ENCODE results near the gene SDR9C7.
"Not testable (repeated sequence)": the region's sequence is repeated elsewhere in the genome, so short reads cannot be mapped to it uniquely, and the experiment has no call there.

SDR9C7 gene

DNA sequence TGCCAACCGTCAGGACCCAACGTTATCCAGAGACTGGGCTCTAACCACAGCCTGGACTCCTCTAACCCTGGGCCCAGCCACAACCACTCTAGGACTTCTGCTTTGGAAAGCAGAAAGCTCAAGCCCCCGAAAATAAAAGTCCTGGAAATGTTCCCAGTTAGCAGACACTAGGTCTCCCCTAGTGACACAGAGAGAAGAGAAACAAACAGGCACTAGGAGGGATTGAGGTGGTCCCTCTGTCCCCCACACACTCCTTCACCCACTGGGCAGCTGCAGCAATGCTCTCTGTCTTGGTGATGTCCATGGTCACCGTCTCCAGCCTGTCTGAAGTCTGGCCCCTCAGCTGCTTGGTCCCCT lies 6.7 kb upstream of the SDR9C7 start:
- not testable (repeated sequence) for H3K4me1 ChIP-seq (ENCODE audit: insufficient read depth, low read length); H3K36me3 ChIP-seq (ENCODE audit: insufficient read depth, low read length); H3K9me3 ChIP-seq (ENCODE audit: control insufficient read depth, insufficient read depth, low read length); H3K9ac ChIP-seq (ENCODE audit: low read depth, low read length)

GRCh38 chr12:56935752-56936151 lies 1.5 kb upstream of the SDR9C7 start:
- H3K4me1 ChIP-seq (ENCODE audit: insufficient read depth, low read length): peaks cover 7% of the 10 kb centered on the region; the same call in 1 of the 2 replicates

DNA sequence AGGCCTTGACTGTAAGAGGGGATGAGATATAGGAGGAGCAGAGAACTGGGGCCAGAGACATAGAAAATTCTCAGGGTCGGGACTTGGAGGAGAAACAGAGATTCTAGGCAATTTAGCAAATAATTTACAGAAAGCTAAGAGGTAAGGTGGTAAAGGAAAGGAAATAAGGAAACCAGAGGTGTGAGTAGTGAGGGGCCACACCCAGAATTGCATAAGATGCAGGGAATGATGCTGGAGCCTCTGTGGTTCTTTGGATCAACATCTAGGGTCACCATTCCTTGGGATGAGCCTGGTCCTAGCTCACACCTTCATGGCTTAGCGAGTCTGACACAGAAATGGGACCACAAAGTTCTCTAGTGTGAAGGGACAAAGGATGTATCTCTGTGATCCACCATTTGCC lies 949 bp upstream of the SDR9C7 start:
- Histone ChIP-seq H3K4me1 (ENCODE audit: insufficient read depth, low read length) (peaks cover 7% of the 10 kb centered on the region; the same call in 1 of the 2 replicates), H3K9ac (ENCODE audit: low read depth, low read length) (no peak overlapping the region), H3K36me3 (ENCODE audit: insufficient read depth, low read length) (no peaks in the 10 kb centered on the region), H3K9me3 (ENCODE audit: control insufficient read depth, insufficient read depth, low read length) (no peaks in the 10 kb centered on the region)

More at GRCh38 chr12:56935752-56936151, 1.5 kb upstream of the SDR9C7 start:
- Histone ChIP-seq H3K36me3 (ENCODE audit: insufficient read depth, low read length) (no peaks in the 10 kb centered on the region), H3K9ac (ENCODE audit: low read depth, low read length) (no peak overlapping the region), H3K9me3 (ENCODE audit: control insufficient read depth, insufficient read depth, low read length) (no peaks in the 10 kb centered on the region)

GRCh38 chr12:56932867-56933266 lies 1.3 kb downstream of the SDR9C7 start:
- H3K36me3 ChIP-seq (ENCODE audit: insufficient read depth, low read length): no peaks in the 10 kb centered on the region
- H3K4me1 ChIP-seq (ENCODE audit: insufficient read depth, low read length): peaks cover 7% of the 10 kb centered on the region; the same call in 1 of the 2 replicates
- no peaks in the 10 kb centered on the region for H3K9me3 ChIP-seq (ENCODE audit: control insufficient read depth, insufficient read depth, low read length)
- no peak overlapping the region for H3K9ac ChIP-seq (ENCODE audit: low read depth, low read length)

- Histone ChIP-seq H3K4me1 (ENCODE audit: insufficient read depth, low read length) (peaks cover 7% of the 10 kb centered on the region; the same call in 1 of the 2 replicates), H3K9me3 (ENCODE audit: control insufficient read depth, insufficient read depth, low read length) (no peaks in the 10 kb centered on the region), H3K36me3 (ENCODE audit: insufficient read depth, low read length) (no peaks in the 10 kb centered on the region), H3K9ac (ENCODE audit: low read depth, low read length) (no peak overlapping the region)
Measured at GRCh38 chr12:56932146-56932545, 2.1 kb downstream of the SDR9C7 start.

- no peaks in the 10 kb centered on the region for H3K9me3 ChIP-seq (ENCODE audit: control insufficient read depth, insufficient read depth, low read length)
- no peak overlapping the region for H3K9ac ChIP-seq (ENCODE audit: low read depth, low read length)
- H3K36me3 ChIP-seq (ENCODE audit: insufficient read depth, low read length): no peaks in the 10 kb centered on the region
- H3K4me1 ChIP-seq (ENCODE audit: insufficient read depth, low read length): peaks cover 7% of the 10 kb centered on the region; the same call in 1 of the 2 replicates
Measured at GRCh38 chr12:56931474-56931978, 2.7 kb downstream of the SDR9C7 start.

- no peaks in the 10 kb centered on the region for H3K36me3 ChIP-seq (ENCODE audit: insufficient read depth, low read length)
- peaks cover 7% of the 10 kb centered on the region; the same call in 1 of the 2 replicates for H3K4me1 ChIP-seq (ENCODE audit: insufficient read depth, low read length)
- no peaks in the 10 kb centered on the region for H3K9me3 ChIP-seq (ENCODE audit: control insufficient read depth, insufficient read depth, low read length)
- no peak overlapping the region for H3K9ac ChIP-seq (ENCODE audit: low read depth, low read length)
Measured at GRCh38 chr12:56930241-56930640, 4.0 kb downstream of the SDR9C7 start.

- H3K9me3 ChIP-seq (ENCODE audit: control insufficient read depth, insufficient read depth, low read length): no peaks in the 10 kb centered on the region
- no peaks in the 10 kb centered on the region for H3K36me3 ChIP-seq (ENCODE audit: insufficient read depth, low read length)
- H3K9ac ChIP-seq (ENCODE audit: low read depth, low read length): no peak overlapping the region
- peaks cover 7% of the 10 kb centered on the region; the same call in 1 of the 2 replicates for H3K4me1 ChIP-seq (ENCODE audit: insufficient read depth, low read length)
Measured at GRCh38 chr12:56929780-56930179, 4.4 kb downstream of the SDR9C7 start.

- Histone ChIP-seq H3K9me3 (ENCODE audit: control insufficient read depth, insufficient read depth, low read length) (no peaks in the 10 kb centered on the region), H3K9ac (ENCODE audit: low read depth, low read length) (no peak overlapping the region), H3K36me3 (ENCODE audit: insufficient read depth, low read length) (no peaks in the 10 kb centered on the region), H3K4me1 (ENCODE audit: insufficient read depth, low read length) (peaks cover 7% of the 10 kb centered on the region; the same call in 1 of the 2 replicates)
Measured at GRCh38 chr12:56928262-56928661, 5.9 kb downstream of the SDR9C7 start.

- Histone ChIP-seq H3K4me1 (ENCODE audit: insufficient read depth, low read length) (peaks cover 7% of the 10 kb centered on the region; the same call in 1 of the 2 replicates), H3K36me3 (ENCODE audit: insufficient read depth, low read length) (no peaks in the 10 kb centered on the region), H3K9me3 (ENCODE audit: control insufficient read depth, insufficient read depth, low read length) (no peaks in the 10 kb centered on the region), H3K9ac (ENCODE audit: low read depth, low read length) (no peak overlapping the region)
Measured at GRCh38 chr12:56927281-56927680, 6.9 kb downstream of the SDR9C7 start.

GRCh38 chr12:56922031-56922430 lies 12.2 kb downstream of the SDR9C7 start:
- no peak overlapping the region for H3K9ac ChIP-seq (ENCODE audit: low read depth, low read length)
- no peaks in the 10 kb centered on the region for H3K4me1 ChIP-seq (ENCODE audit: insufficient read depth, low read length)
- no peaks in the 10 kb centered on the region for H3K36me3 ChIP-seq (ENCODE audit: insufficient read depth, low read length)
- H3K9me3 ChIP-seq (ENCODE audit: control insufficient read depth, insufficient read depth, low read length): 0 out of 2 replicates have a peak, but pooled peaks cover 2% of the 10 kb centered on the region

DNA sequence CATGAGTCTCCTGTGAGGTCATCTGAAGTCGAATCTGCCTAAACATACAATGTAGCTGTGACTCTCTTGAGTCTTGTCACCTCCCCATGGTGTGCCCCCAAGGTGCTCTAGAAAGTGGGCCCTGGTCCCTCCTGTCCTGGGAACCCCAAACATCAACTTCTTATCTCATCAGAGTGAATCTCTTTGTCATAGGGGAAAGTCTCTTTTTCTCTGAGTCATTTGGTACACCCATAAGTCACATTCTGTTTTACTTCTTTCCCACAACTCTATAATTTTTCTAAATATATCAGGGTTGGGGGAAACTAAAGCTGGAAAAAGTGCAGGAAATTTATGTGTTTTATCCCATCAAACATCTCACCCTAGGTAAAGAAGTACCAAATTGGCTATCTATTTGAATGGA lies 12.9 kb downstream of the SDR9C7 start:
- Histone ChIP-seq H3K9me3 (ENCODE audit: control insufficient read depth, insufficient read depth, low read length) (0 out of 2 replicates have a peak, but pooled peaks cover 2% of the 10 kb centered on the region), H3K4me1 (ENCODE audit: insufficient read depth, low read length) (no peaks in the 10 kb centered on the region), H3K9ac (ENCODE audit: low read depth, low read length) (no peak overlapping the region), H3K36me3 (ENCODE audit: insufficient read depth, low read length) (no peaks in the 10 kb centered on the region)

DNA sequence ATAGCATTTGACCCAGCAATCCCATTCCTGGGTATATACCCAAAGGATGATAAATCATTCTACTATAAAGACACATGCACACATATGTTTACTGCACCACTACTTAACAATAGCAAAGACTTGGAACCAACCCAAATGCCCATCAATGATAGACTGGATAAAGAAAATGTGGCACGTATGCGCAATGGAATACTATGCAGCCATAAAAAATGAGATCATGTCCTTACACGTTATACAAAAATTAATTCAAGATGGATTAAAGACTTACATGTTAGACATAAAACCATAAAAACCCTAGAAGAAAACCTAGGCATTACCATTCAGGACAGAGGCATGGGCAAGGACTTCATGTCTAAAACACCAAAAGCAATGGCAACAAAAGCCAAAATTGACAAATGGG lies 16.1 kb downstream of the SDR9C7 start:
- H3K9ac ChIP-seq (ENCODE audit: low read depth, low read length); H3K4me1 ChIP-seq (ENCODE audit: insufficient read depth, low read length); H3K36me3 ChIP-seq (ENCODE audit: insufficient read depth, low read length); H3K9me3 ChIP-seq (ENCODE audit: control insufficient read depth, insufficient read depth, low read length): not testable (repeated sequence)

DNA sequence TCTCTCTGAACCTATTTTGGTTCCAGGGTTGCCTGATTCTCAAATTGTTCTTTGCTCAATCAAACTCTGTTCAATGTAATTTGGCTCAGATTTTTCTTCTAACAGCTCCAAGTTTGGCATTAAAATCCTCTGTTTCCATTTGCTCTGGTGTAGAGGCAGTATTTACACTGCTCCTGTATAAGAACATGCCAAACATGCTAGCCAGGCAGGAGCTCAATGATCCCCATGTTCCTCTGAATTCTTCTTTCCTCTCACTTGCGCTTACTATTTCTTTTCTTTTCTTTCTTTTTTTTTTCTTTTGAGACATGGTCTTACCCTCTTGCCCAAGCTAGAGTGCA lies 17.2 kb downstream of the SDR9C7 start:
- Histone ChIP-seq H3K9ac (ENCODE audit: low read depth, low read length) (no peak overlapping the region), H3K4me1 (ENCODE audit: insufficient read depth, low read length) (no peaks in the 10 kb centered on the region), H3K9me3 (ENCODE audit: control insufficient read depth, insufficient read depth, low read length) (0 out of 2 replicates have a peak, but pooled peaks cover 2% of the 10 kb centered on the region), H3K36me3 (ENCODE audit: insufficient read depth, low read length) (no peaks in the 10 kb centered on the region)

DNA sequence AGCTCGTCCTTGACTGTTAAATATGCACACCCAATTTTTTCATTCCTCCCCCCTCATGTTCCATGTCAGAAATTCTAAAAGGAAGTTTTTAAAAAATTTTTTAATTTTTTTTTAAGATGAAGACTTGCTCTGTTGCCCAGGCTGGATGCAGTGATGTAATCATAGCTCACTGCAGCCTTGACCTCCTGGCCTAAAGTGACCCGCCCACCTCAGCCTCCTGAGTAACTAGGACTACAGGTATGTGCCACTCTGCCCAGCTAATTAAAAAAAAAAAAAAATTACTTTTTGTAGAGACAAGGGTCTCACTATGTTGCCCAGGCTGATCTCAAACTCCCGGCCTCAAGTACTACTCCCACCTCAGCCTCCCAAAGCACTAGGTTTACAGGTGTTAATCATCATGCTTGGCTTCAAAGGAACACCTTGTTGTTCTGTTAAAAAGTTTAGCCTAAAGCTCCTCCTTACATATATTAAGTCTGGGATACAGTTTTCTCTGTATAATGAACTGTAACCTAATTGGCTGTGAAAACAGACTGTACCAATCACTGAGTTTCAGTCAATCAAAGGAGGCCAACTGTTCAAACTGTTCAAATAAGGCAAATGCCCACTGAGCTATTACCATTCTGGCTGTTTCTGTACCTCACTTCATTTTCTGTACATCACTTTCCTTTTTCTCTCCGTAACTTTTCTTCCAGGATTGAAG lies 17.8 kb downstream of the SDR9C7 start:
- Histone ChIP-seq H3K36me3 (ENCODE audit: insufficient read depth, low read length) (no peaks in the 10 kb centered on the region), H3K4me1 (ENCODE audit: insufficient read depth, low read length) (no peaks in the 10 kb centered on the region), H3K9me3 (ENCODE audit: control insufficient read depth, insufficient read depth, low read length) (0 out of 2 replicates have a peak, but pooled peaks cover 2% of the 10 kb centered on the region), H3K9ac (ENCODE audit: low read depth, low read length) (no peak overlapping the region)
